NCI-H1417 (cell line): ENCODE results near the gene ABHD10.

ENCODE experiments used
- DNase-seq, 3 experiments: peaks; one replicate each; lab custom pipeline; 2025; lab: John Stamatoyannopoulos, UW

ABHD10 gene

GRCh38 chr3:112000966-112001365 lies 22.1 kb downstream of the ABHD10 start:
- DNase-seq, result peak; percentile 25 to 87 (median 54)

DNA sequence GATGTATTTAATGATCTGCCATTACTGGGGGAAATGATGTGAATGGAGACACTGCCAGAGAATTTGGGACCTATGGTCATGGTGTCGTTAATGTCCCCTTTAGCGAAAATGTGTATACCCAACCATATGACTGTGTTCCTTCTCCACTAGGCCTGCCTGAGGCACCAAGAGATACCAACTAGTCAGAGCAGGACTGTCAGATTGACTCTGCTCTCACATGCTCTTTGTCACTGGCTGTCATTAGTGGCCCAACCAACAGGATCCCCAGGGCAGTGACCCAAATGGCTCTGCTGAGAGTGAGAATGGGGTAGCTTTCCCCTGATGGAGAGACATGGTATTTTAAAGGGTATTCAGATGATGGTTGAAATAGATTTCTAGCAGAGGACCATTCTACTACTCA lies 22.7 kb downstream of the ABHD10 start:
- DNase-seq, result no peak

GRCh38 chr3:112002096-112002971 lies 23.5 kb downstream of the ABHD10 start:
- DNase-seq, result no peak

GRCh38 chr3:112003321-112004080 lies 24.7 kb downstream of the ABHD10 start:
- no peak for DNase-seq

DNA sequence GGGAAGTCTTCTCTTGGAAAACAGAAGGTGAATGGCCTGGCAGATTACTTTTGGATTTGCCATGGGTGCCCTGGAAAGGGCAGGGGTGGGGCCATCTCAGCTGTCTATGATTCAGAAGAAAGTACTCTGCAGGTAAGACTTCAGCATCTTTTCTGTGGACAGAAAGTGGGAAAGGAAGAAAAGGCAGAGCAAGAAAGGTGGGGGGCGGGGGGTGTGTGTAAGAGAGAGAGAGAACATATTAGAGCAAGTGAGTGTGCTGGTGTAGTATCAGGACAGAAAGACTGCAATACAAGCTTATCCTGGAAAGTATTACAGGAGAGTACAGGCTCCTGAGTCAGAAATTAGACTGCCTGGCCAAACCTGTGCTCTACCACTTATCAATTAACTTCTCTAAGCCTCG lies 25.4 kb downstream of the ABHD10 start:
- no peak for DNase-seq

GRCh38 chr3:112004669-112005068 lies 25.8 kb downstream of the ABHD10 start:
- no peak for DNase-seq

DNA sequence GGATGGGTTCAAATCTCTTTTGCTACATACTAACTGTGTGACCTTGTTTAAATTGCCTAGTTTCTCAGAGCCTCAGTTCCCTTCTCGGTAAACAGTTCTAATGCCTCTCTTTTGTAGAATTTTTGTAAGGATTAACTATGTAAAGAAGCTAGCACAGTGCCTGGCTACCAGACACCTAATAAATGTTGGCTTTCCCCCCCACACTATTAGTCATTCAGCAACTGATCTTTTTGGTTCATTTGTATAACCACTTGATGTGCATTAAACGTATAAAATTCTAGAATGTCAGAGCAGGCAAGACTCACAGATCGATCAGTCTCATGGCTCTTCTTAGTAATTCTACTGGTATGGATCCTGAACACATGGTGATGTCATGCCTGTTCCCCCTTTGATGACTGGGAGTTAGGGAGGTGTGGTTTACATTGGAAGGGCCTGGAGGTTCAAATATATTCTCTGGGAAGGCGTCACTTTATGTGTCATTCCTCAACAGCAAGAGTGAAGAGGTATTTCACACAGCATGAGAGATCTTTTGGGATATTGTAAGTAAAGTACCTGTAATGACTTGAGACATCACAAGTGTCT lies 26.4 kb downstream of the ABHD10 start:
- DNase-seq, result no peak

DNA sequence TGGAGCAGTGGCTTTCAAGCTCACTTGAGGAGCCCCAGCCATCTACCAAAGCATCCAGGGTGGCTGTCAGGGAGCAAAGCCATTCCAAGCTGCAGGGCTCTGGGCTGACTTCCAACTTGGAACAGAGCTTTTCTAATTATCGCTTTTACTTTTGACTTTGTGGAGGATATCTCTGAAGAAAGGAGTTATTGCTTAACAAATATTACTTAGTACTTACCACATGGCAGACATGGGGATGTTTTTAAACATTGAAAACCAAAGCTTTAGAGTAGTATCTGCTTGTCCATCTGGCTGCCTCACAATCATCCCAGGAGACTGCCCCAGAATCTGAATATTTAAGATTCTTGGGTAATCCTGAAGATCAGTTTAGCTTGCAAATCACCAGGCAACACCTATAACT lies 28.8 kb downstream of the ABHD10 start:
- no peak for DNase-seq

GRCh38 chr3:112009670-112010069 lies 30.8 kb downstream of the ABHD10 start:
- no peak for DNase-seq

DNA sequence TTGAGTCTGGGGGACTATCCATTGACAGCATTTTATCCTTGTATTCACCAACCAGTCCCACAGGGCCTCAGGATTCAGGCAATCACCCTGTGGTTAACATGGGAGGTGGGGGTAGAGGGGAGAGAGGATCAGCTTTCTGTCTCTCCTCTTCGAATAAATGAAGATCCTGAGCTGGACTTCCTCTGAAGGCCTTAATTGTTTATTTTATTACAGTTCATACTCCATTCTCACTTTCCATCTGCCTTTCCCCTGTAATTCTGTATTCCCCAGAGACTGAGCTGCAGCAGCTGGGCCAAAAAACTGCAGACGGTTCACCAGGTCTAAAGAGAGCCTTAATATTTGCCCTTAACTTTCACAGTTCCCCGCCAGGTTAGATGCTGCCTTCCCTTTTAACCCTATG lies 31.8 kb downstream of the ABHD10 start:
- DNase-seq, result peak; percentile 5 to 69 (median 36)

- no peak for DNase-seq
These were observed 32.6 kb downstream of the ABHD10 start for GRCh38 chr3:112011376-112011940.

GRCh38 chr3:112012205-112012992 lies 33.6 kb downstream of the ABHD10 start:
- DNase-seq, result no peak

GRCh38 chr3:112013058-112013783 lies 34.4 kb downstream of the ABHD10 start:
- DNase-seq, result peak in 1 of 3 experiments; percentile 34

- no peak for DNase-seq
These were observed 34.9 kb downstream of the ABHD10 start for GRCh38 chr3:112013784-112014143.

DNA sequence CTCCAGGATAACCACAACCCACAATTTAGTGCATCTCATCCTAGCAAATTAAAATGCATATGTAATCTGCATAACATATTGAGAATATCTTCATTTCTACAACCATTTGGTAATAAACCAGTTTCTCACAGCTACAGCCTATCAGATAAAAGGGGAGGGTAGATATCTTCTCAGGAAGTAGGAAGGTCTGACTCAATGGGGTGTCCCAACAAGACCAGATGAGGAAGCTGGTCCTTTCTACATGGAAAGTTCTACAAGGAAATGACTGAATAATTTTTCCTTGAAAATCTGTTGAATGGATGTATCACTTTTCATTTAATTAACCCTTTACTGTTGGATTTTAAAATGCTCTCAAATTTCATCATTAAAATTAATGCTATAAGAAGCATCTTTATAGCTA lies 38.3 kb downstream of the ABHD10 start:
- DNase-seq, result peak in 1 of 3 experiments; percentile 24

- DNase-seq, result no peak
These were observed 39.9 kb downstream of the ABHD10 start for GRCh38 chr3:112018712-112019111.

DNA sequence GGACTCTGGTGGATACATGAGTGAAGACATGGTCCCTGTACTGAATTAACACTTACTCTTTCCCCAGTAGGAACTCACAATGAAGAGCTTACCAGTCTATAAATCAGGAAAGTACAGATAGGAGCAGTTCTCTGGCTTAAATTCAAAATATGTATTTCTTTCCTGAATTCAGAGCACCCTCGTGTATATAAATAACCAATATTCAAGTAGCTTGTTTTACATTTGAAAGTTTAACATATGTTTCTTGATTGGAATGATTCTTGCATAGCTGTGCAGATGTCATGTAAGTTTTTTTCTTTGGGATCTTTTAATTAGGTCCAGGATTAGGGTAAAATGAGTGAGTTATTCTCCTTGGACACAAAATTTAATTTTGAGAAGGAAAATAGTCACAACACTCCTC lies 40.9 kb downstream of the ABHD10 start:
- DNase-seq, result no peak

GRCh38 chr3:112020674-112021085 lies 41.9 kb downstream of the ABHD10 start:
- DNase-seq, result no peak

- no peak for DNase-seq
These were observed 48.3 kb downstream of the ABHD10 start for GRCh38 chr3:112027142-112027541.

GRCh38 chr3:112027826-112028225 lies 49.0 kb downstream of the ABHD10 start:
- DNase-seq, result peak in 2 of 3 experiments; percentile 10 to 93

GRCh38 chr3:112030901-112031300 lies 52.1 kb downstream of the ABHD10 start:
- DNase-seq, result no peak
